Heart left ventricle (tissue), 13 donors: ENCODE data around the gene ENTPD1.

Experiments
- POLR2A ChIP-seq, 2 donors: fragments of 450-650 bp; IDR thresholded peaks; one replicate each; pipeline ENCODE4 v1.6.1; 2017; ENCODE audit warnings: antibody characterized with exemption in 2 of 2, mild to moderate bottlenecking in 2 of 2, moderate library complexity in 2 of 2
- TF ChIP-seq, protein P1 (sequence below), 12 donors: fragments of 200-600 bp; sonication (generic) in 4 of 12; IDR thresholded peaks; one replicate each; pipeline versions ENCODE4 v1.5.0 to v1.8.0; 2018 to 2022; ENCODE audit warnings: antibody characterized with exemption in 12 of 12, mild to moderate bottlenecking in 5 of 12
- donor health status: ischemic (EF 13 %, LVEDD 7.1; RV severe dilation, severe dysfunction).
- donor health status: DM: no; HTN: yes; CAD: no.
- donor health status: DM: no; HTN: no; CAD: no.
- donor health status: ischemic (EF 25% LVEDD 6.9; RV normal size, moderate dysfunction).
- donor health status: ischemic (EF 25% LVEDD 5.7; RV mildly dilated, moderate dysfunction).
- donor health status: ischemic (EF 35%, LVEDD 5.7; RV mildly dilated, moderate dysfunction).
- donor health status: nonischemic (EF 11% LVEDD 7.7; RV severe dilation, severe dysfunction).
- donor health status: DM: yes; HTN: yes; CAD: no.
- donor health status: PGD.
- donor health status: ischemic (EF 29% LVEDD 5.4; RV normal size, mild dysfunction).
- donor health status: nonischemic (EF 23%, LVEDD 6.1; RV moderate dilation, normal function).

DNA sequence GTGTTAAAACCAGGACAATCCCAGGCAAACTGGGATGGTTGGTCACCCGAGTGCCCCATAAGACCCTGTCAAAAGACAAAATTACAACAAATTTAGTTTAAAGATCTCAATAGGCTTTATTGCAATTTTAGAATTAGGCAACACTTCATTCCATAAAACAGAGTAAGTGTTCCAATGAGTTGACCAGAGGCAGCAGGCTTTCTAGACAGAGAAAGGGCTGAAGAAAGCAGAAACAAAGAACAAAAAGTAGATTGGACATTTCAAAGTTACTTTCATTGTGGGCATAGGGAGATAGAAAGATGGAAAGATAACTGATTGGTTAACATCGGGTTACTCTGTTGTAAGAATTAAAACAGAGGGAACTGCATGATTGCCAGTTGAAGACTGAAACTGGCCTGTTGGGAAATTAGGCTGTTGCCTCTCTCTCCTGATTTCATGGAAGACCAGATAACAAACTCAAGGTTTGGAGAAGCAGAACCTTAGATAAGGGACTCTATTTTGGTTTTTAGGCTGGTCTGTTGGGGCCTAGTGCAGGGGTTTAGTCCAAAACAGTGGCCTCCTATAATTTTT is 36.3 kb downstream of the ENTPD1 start:
- TF ChIP-seq, protein P1, sequence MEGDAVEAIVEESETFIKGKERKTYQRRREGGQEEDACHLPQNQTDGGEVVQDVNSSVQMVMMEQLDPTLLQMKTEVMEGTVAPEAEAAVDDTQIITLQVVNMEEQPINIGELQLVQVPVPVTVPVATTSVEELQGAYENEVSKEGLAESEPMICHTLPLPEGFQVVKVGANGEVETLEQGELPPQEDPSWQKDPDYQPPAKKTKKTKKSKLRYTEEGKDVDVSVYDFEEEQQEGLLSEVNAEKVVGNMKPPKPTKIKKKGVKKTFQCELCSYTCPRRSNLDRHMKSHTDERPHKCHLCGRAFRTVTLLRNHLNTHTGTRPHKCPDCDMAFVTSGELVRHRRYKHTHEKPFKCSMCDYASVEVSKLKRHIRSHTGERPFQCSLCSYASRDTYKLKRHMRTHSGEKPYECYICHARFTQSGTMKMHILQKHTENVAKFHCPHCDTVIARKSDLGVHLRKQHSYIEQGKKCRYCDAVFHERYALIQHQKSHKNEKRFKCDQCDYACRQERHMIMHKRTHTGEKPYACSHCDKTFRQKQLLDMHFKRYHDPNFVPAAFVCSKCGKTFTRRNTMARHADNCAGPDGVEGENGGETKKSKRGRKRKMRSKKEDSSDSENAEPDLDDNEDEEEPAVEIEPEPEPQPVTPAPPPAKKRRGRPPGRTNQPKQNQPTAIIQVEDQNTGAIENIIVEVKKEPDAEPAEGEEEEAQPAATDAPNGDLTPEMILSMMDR (IDR thresholded peaks at IDR 0.05) = no peak
- TF ChIP-seq POLR2A (IDR thresholded peaks at IDR 0.05) = no peak
